HG02840 (cell line): ENCODE results near the gene LRRC41.
"Not testable (repeated sequence)": the region's sequence is repeated elsewhere in the genome, so short reads cannot be mapped to it uniquely, and the experiment has no call there.

Experiments
- ATAC-seq: cut with Tn5 transposase; IDR thresholded peaks from one replicate; pipeline ENCODE4 v1.9.1; 2021; ENCODE audit warnings: mild to moderate bottlenecking, moderate library complexity, moderate number of reproducible peaks; ENCODE audit not compliant: unreplicated experiment, low FRiP score

Gene LRRC41

GRCh38 chr1:46303038-46303871 is at the start of gene LRRC41, which contains the start of gene UQCRH:
Gene LRRC41 (minus strand): TSS chr1:46303616. CDS start chr1:46303322, 294 bp downstream.
Gene UQCRH (plus strand): TSS chr1:46303698. CDS start chr1:46303767, 69 bp downstream.
- ATAC-seq: peak; percentile 82

- ATAC-seq: no peak
Measured at GRCh38 chr1:46352363-46352762, 48.9 kb upstream of the LRRC41 start.

GRCh38 chr1:46345281-46345680 is 41.9 kb upstream of the LRRC41 start:
- no peak for ATAC-seq

- no peak for ATAC-seq
Measured at GRCh38 chr1:46344481-46344880, 41.1 kb upstream of the LRRC41 start.

GRCh38 chr1:46343705-46344104 is 40.3 kb upstream of the LRRC41 start:
- no peak for ATAC-seq

GRCh38 chr1:46343351-46343695 is 39.9 kb upstream of the LRRC41 start:
- ATAC-seq: no peak

GRCh38 chr1:46342677-46343350 is 39.4 kb upstream of the LRRC41 start:
- no peak for ATAC-seq

GRCh38 chr1:46342084-46342656 is 38.8 kb upstream of the LRRC41 start:
- ATAC-seq: no peak

GRCh38 chr1:46341222-46342083 is 38.0 kb upstream of the LRRC41 start:
- ATAC-seq: no peak

- ATAC-seq: peak; percentile 73
Measured at GRCh38 chr1:46340404-46341221, 37.2 kb upstream of the LRRC41 start, which contains the start of gene NSUN4. Gene NSUN4 (plus strand): TSS chr1:46340807. CDS start chr1:46340827, 20 bp downstream.

GRCh38 chr1:46337409-46337808 is 34.0 kb upstream of the LRRC41 start:
- not testable (repeated sequence) for ATAC-seq

GRCh38 chr1:46335081-46335480 is 31.7 kb upstream of the LRRC41 start:
- no peak for ATAC-seq

- no peak for ATAC-seq
Measured at GRCh38 chr1:46334030-46334384, 30.6 kb upstream of the LRRC41 start.

GRCh38 chr1:46333300-46334029 is 30.0 kb upstream of the LRRC41 start:
- peak; percentile 39 for ATAC-seq

- not testable (repeated sequence) for ATAC-seq
Measured at GRCh38 chr1:46331786-46332540, 28.5 kb upstream of the LRRC41 start.

GRCh38 chr1:46330381-46330780 is 27.0 kb upstream of the LRRC41 start:
- ATAC-seq: not testable (repeated sequence)

- not testable (repeated sequence) for ATAC-seq
Measured at GRCh38 chr1:46329807-46330206, 26.4 kb upstream of the LRRC41 start.

- not testable (repeated sequence) for ATAC-seq
Measured at GRCh38 chr1:46328182-46328581, 24.8 kb upstream of the LRRC41 start.
